IPS-20b (cell line): ENCODE data around the gene ELMO2.

ENCODE experiments used
- H3K27ac ChIP-seq: one replicate; pipeline ENCODE4 v1.5.1; 2013; ENCODE audit warnings: low read length
- H3K27me3 ChIP-seq: 2 replicates; pipeline ENCODE4 v1.6.1; 2013; ENCODE audit warnings: mild to moderate bottlenecking, low read length, inconsistent platforms; ENCODE audit not compliant: insufficient read depth
- H3K36me3 ChIP-seq: 2 replicates; pipeline ENCODE4 v1.6.1; 2013; ENCODE audit warnings: low read depth, mild to moderate bottlenecking, inconsistent platforms, low read length, moderate library complexity; ENCODE audit not compliant: insufficient read depth
- H3K4me1 ChIP-seq: 2 replicates; pipeline ENCODE4 v1.6.1; 2013; ENCODE audit warnings: mild to moderate bottlenecking, control low read depth, inconsistent platforms, low read length, moderate library complexity; ENCODE audit not compliant: insufficient read depth
- H3K4me3 ChIP-seq: 2 replicates; pipeline ENCODE4 v1.5.1; 2013; ENCODE audit warnings: mild to moderate bottlenecking, low read length, inconsistent platforms
- H3K9ac ChIP-seq: 2 replicates; pipeline ENCODE4 v1.6.1; 2013; ENCODE audit warnings: low read depth, mild to moderate bottlenecking, inconsistent platforms, low read length, moderate library complexity
- H3K9me3 ChIP-seq: 2 replicates; pipeline ENCODE4 v1.6.1; 2013; ENCODE audit warnings: mild to moderate bottlenecking, low read depth, low read length, inconsistent platforms; ENCODE audit not compliant: insufficient read depth

Gene ELMO2

DNA sequence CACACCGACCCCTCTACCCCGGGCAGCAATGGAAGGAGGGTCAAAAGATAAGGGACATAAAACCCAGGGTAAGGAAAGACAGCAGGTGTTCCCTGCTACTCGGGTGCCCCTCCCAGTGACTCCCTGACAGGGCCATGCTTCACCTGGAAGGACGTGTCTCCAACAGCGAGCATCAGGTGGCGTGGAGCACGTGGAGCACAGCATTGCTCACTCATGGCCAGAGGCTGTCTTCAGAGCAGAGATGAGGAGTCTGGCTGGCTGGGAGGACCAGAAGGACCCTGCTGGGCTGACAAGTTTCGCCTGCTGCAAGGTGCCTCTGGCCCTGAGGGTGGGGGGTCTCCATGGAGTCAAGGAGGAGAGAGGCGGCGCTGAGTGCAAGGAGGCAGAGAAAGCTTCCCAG lies 82.9 kb downstream of the ELMO2 start:
- no peaks in the 10 kb centered on the region; the same call in none of the 2 replicates for H3K27me3 ChIP-seq
- H3K4me1 ChIP-seq: no peaks in the 10 kb centered on the region
- no peak overlapping the region for H3K9ac ChIP-seq
- no peak overlapping the region for H3K27ac ChIP-seq
- H3K36me3 ChIP-seq: no peaks in the 10 kb centered on the region
- no peaks in the 10 kb centered on the region for H3K9me3 ChIP-seq
- H3K4me3 ChIP-seq: no peak overlapping the region

DNA sequence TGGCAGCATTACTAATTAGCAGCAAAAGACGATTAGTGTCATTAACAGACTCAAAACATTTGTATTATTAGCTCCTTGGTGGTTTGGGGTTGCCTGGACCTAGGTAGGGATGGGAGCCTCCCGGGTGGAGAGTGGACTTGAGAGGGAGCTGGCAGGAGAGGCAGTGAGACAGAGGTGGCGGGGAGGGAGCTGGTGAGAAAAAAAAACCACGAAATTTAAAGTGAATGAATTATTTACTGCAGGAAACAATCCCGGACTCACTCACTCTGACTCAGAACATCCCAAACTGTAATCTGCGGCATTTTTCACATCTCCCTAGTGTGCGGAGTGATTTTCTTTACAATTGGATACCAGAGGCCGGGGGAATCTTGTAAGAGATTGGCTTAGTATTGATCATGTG lies 83.8 kb downstream of the ELMO2 start:
- H3K4me1 ChIP-seq: no peaks in the 10 kb centered on the region
- H3K27ac ChIP-seq: no peak overlapping the region
- H3K36me3 ChIP-seq: no peaks in the 10 kb centered on the region
- no peak overlapping the region for H3K9ac ChIP-seq
- no peak overlapping the region for H3K4me3 ChIP-seq
- no peaks in the 10 kb centered on the region; the same call in none of the 2 replicates for H3K27me3 ChIP-seq
- H3K9me3 ChIP-seq: no peaks in the 10 kb centered on the region

DNA sequence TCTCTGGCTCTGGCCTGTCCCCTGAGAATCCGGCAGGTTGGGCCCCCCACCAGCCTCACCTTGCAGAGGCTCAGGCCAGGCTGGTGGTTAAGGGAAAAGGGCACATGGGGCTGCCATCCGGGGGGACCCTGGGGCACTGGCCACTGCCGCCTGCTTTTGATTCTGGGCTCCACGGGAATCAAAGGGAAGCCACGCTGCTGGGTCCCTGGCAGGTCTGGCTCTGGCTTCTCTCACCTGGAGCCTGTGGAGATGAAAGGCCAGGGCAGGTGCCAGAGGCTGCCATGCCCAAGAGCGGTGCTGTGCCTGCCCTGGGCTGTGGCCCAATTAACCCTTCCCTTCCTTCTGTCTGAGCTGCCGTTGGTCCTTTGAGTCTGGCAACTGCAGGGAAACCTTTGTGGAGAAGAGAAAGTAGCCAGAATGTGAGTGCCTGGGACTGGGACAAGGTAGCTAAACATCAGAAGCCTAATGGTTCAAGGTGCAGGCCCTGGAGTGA lies 88.7 kb downstream of the ELMO2 start:
- Histone ChIP-seq H3K27me3 (peaks cover 35% of the 10 kb centered on the region), H3K4me3 (no peak overlapping the region)

GRCh38 chr20:46316984-46317684 lies 89.3 kb downstream of the ELMO2 start:
- no peak overlapping the region for H3K9ac ChIP-seq
- no peaks in the 10 kb centered on the region for H3K4me1 ChIP-seq
- no peaks in the 10 kb centered on the region for H3K36me3 ChIP-seq
- no peak overlapping the region for H3K27ac ChIP-seq
- no peaks in the 10 kb centered on the region for H3K9me3 ChIP-seq
- H3K27me3 ChIP-seq: peaks cover 41% of the 10 kb centered on the region
- no peak overlapping the region for H3K4me3 ChIP-seq

More for the DNA sequence above, 88.7 kb downstream of the ELMO2 start:
- H3K9me3 ChIP-seq: no peaks in the 10 kb centered on the region
- no peak overlapping the region for H3K9ac ChIP-seq
- no peaks in the 10 kb centered on the region for H3K4me1 ChIP-seq
- H3K36me3 ChIP-seq: no peaks in the 10 kb centered on the region
- no peak overlapping the region for H3K27ac ChIP-seq
